ENCODE data around the gene KLHDC4. TPM values are rescaled to one million over a fixed set of nuclear protein-coding genes. Genes with fewer than 3 reads are reported as not detected.

Gene KLHDC4
- total and polyA plus RNA-seq, 9 of the 15 experiments (the other 6 are each of a cell fraction or from before 2014, with no cell fraction given): 1.3 to 68.1 (median 32.8) TPM

GRCh38 chr16:87778830-87779579, 13.2 kb upstream of the KLHDC4 start (continued):
- TF ChIP-seq ELF2 (CRISPR knock-in tag; IDR thresholded peaks at IDR 0.05) (peak; percentile 58; the same call in 1 of the 2 replicates), POLR3G (IDR thresholded peaks at IDR 0.05; ENCODE audit: extremely low read depth, insufficient read length, insufficient replicate concordance) (no peak), RUNX1 (IDR thresholded peaks at IDR 0.05; ENCODE audit: low read depth) (no peak), ATF4 (CRISPR knock-in tag; IDR thresholded peaks at IDR 0.05) (peak; percentile 100), NFE2L1 (tag; IDR thresholded peaks at IDR 0.05; ENCODE audit: borderline replicate concordance, low read depth) (no peak), FOSL1 (tag; conservative IDR thresholded peaks at IDR 0.05) (peak; percentile 73), CEBPG (CRISPR knock-in tag; IDR thresholded peaks at IDR 0.05) (peak; percentile 100), CEBPG (tag; conservative IDR thresholded peaks at IDR 0.05 in 1 of 2, IDR thresholded peaks at IDR 0.05 in 1 of 2) (peak; percentile 100), PREB (CRISPR knock-in tag; IDR thresholded peaks at IDR 0.05) (no peak), MYC (IDR thresholded peaks at IDR 0.05; ENCODE audit: low read depth, low read length) (peak; percentile 95), MYC (CRISPR knock-in tag; IDR thresholded peaks at IDR 0.05; ENCODE audit: borderline replicate concordance, low read depth) (peak; percentile 77; the same call in 1 of the 2 replicates), ZNF121 (CRISPR knock-in tag; conservative IDR thresholded peaks at IDR 0.05) (no peak), TBP (optimal IDR thresholded peaks at IDR 0.05; ENCODE audit: low read depth, low read length) (peak; percentile 36), MEIS2 (IDR thresholded peaks at IDR 0.05; ENCODE audit: partially characterized antibody) (peak; percentile 78), ZNF23 (CRISPR knock-in tag; IDR thresholded peaks at IDR 0.05) (no peak), ZNF41 (CRISPR knock-in tag; conservative IDR thresholded peaks at IDR 0.05) (peak; percentile 73), KLF1 (tag; IDR thresholded peaks at IDR 0.05) (peak; percentile 14; the same call in 1 of the 2 replicates), SMAD3 (CRISPR knock-in tag; conservative IDR thresholded peaks at IDR 0.05) (peak; percentile 80), MAFF (IDR thresholded peaks at IDR 0.05; ENCODE audit: low read length) (no peak), HMG20B (CRISPR knock-in tag; IDR thresholded peaks at IDR 0.05) (no peak), HDAC2 (IDR thresholded peaks at IDR 0.05) (peak; percentile 80; the same call in 1 of the 2 replicates), ESRRB (CRISPR knock-in tag; IDR thresholded peaks at IDR 0.05; ENCODE audit: borderline replicate concordance) (no peak), SAFB (IDR thresholded peaks at IDR 0.05; ENCODE audit: borderline replicate concordance, low read depth, low read length) (no peak), TOE1 (IDR thresholded peaks at IDR 0.05; ENCODE audit: borderline replicate concordance) (no peak), TOE1 (CRISPR knock-in tag; IDR thresholded peaks at IDR 0.05; ENCODE audit: borderline replicate concordance, low read depth) (no peak), ZNF76 (CRISPR knock-in tag; IDR thresholded peaks at IDR 0.05; ENCODE audit: borderline replicate concordance) (peak; percentile 90)
